ENCODE measurements around the gene GATC.

Gene GATC

DNA sequence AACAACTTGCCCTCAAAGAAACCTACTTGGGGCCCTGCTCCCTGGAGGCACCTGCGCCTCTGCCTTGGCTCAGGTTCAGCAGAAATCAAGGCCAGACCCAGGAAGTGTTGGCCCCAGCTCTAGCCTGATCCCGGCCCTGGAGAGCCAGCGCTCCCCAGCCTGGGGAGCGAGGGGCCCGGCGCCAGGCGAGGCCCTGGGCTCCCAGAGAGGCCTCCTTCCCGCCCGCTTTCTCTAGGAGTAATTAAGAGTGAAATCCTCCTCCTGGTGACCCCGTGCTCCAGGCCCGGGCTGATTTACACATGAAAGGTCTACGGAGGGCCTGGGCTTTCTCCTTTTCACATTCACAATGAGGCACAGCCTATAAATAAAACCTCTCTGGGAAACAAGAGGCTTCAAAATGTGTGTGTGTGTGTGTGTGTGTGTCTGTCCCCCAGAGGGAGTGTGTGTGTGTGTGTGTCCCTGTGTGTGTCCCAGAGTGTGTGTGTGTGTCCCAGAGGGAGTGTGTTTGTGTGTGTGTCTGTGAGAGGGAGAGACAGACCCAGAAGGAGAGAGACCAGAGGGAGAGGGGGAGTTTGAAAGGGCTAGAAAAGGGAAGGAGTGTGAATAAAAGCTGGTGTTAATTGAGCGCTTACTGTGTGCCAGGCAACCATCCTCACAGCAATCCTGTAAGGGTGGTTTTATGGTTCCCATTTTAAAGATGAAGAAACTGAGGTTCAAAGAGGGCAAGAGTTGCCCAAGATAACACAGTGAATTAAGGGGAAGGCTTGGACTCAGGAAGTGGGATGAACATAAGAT is 32.1 kb upstream of the GATC start:
- H3K4me3 ChIP-seq (ENCODE audit: low read depth, low read length) = no peak overlapping the region
- DNase-seq (ENCODE audit: low read depth) = no peak
- TF ChIP-seq MYC (IDR thresholded peaks at IDR 0.05; ENCODE audit: low read depth, low read length) = no peak
- TF ChIP-seq POLR2A (IDR thresholded peaks at IDR 0.05; ENCODE audit: extremely low read depth, insufficient read length) = no peak
- TF ChIP-seq MAX (IDR thresholded peaks at IDR 0.05; ENCODE audit: low read depth, low read length) = no peak
- TF ChIP-seq CTCF (IDR thresholded peaks at IDR 0.05; ENCODE audit: low read depth, low read length) = no peak

DNA sequence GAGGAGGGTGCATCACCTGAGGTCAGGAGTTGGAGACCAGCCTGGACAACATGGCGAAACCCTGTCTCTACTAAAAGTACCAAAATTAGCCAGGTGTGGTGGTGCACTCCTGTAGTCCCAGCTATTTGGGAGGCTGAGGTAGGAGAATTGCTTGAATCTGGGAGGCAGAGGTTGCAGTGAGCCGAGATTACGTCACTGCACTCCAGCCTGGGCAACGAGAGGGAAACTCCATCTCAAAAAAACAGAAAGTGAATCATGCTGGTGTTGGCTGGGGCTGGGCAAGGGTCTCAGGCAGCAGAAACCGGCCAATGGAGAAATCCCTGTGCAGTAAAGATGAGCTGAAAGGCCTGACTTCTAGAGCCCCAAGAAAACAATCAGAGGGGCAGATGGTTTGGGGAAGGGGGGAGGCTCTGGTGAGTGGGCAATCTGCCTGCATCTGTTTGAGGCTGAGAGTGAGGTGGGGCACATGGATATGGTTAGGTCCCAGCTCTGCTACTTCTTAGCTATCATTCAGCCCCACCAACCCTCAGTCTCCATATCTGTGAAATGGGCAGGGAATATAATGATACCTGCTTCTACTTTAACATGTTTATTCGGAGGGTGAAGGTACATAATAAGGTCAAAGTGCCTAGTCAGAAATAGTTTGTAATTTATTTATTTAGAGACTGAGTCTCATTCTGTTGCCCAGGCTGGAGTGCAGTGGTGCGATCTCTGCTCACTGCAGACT is 29.6 kb upstream of the GATC start:
- DNase-seq (ENCODE audit: low read depth) = no peak
- TF ChIP-seq POLR2A (IDR thresholded peaks at IDR 0.05; ENCODE audit: extremely low read depth, insufficient read length) (no peak), MAX (IDR thresholded peaks at IDR 0.05; ENCODE audit: low read depth, low read length) (no peak), CTCF (IDR thresholded peaks at IDR 0.05; ENCODE audit: low read depth, low read length) (no peak), MYC (IDR thresholded peaks at IDR 0.05; ENCODE audit: low read depth, low read length) (no peak)
- no peak overlapping the region for H3K4me3 ChIP-seq (ENCODE audit: low read depth, low read length)

GRCh38 chr12:120417917-120418580 is 28.2 kb upstream of the GATC start:
- TF ChIP-seq MAX (IDR thresholded peaks at IDR 0.05; ENCODE audit: low read depth, low read length) (no peak), MYC (IDR thresholded peaks at IDR 0.05; ENCODE audit: low read depth, low read length) (no peak), CTCF (IDR thresholded peaks at IDR 0.05; ENCODE audit: low read depth, low read length) (no peak), POLR2A (IDR thresholded peaks at IDR 0.05; ENCODE audit: extremely low read depth, insufficient read length) (no peak)
- no peak for DNase-seq (ENCODE audit: low read depth)
- no peak overlapping the region for H3K4me3 ChIP-seq (ENCODE audit: low read depth, low read length)

- no peak for TF ChIP-seq MAX (IDR thresholded peaks at IDR 0.05; ENCODE audit: low read depth, low read length)
- TF ChIP-seq MYC (IDR thresholded peaks at IDR 0.05; ENCODE audit: low read depth, low read length) = no peak
- no peak for TF ChIP-seq CTCF (IDR thresholded peaks at IDR 0.05; ENCODE audit: low read depth, low read length)
- no peak for TF ChIP-seq POLR2A (IDR thresholded peaks at IDR 0.05; ENCODE audit: extremely low read depth, insufficient read length)
- DNase-seq (ENCODE audit: low read depth) = peak; percentile 31
Observed at GRCh38 chr12:120421701-120422100, 24.5 kb upstream of the GATC start.

DNA sequence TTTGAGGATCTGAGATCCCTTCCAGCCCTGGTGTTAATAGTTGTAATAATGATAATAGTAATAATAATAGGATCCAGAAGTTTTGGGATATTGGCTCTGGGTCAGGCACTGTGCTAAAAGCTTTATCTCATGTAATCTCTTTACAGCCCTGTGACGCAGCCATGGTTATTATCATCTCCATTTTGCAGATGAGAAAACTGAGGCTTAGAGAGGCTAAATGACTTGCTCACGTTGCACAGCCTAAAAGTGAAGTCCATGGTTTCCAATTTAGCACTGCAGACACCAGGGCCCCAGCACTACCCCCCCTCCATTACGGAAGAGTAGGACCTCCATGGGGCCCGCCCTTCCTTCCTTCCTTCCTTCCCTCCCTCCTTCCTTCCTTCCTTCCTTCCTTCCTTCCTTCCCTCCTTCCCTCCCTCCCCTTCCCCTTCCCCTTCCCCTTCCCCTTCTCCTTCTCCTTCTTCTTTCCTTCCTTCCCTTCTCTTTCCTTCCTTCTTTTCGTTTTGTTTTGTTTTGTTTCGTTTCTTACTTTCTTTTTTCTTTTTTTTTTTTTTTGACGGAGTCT is 23.3 kb upstream of the GATC start:
- no peak overlapping the region for H3K4me3 ChIP-seq (ENCODE audit: low read depth, low read length)
- TF ChIP-seq MAX (IDR thresholded peaks at IDR 0.05; ENCODE audit: low read depth, low read length) (no peak), CTCF (IDR thresholded peaks at IDR 0.05; ENCODE audit: low read depth, low read length) (no peak), MYC (IDR thresholded peaks at IDR 0.05; ENCODE audit: low read depth, low read length) (no peak), POLR2A (IDR thresholded peaks at IDR 0.05; ENCODE audit: extremely low read depth, insufficient read length) (no peak)
- DNase-seq (ENCODE audit: low read depth) = no peak

More at GRCh38 chr12:120421701-120422100, 24.5 kb upstream of the GATC start:
- no peak overlapping the region for H3K4me3 ChIP-seq (ENCODE audit: low read depth, low read length)

Measured in NB4 (cell line).